RWPE2 (cell line): ENCODE results near the gene PRR7.
"Not testable (repeated sequence)": the region's sequence is repeated elsewhere in the genome, so short reads cannot be mapped to it uniquely, and the experiment has no call there.

ENCODE experiments used
- ATAC-seq: fragments of 200-7000 bp; cut with Tn5 transposase; 3 replicates; pipeline ENCODE4 v1.9.1; 2021; ENCODE audit warnings: low read depth
- DNase-seq: peaks from one replicate; pipeline ENCODE4 v3.0.0-alpha.2; 2020; ENCODE audit warnings: low spot score
- H3K27ac ChIP-seq: fragments of 450-650 bp; 2 replicates; pipeline ENCODE4 v1.5.1; 2017; ENCODE audit warnings: mild to moderate bottlenecking; ENCODE audit not compliant: poor library complexity, severe bottlenecking
- H3K27me3 ChIP-seq: fragments of 250-450 bp; sonication (Bioruptor Pico); 2 replicates; pipeline ENCODE4 v1.5.1; 2021; ENCODE audit warnings: mild to moderate bottlenecking, moderate library complexity; ENCODE audit not compliant: insufficient read depth, poor library complexity, severe bottlenecking
- H3K36me3 ChIP-seq: fragments of 250-450 bp; sonication (Bioruptor Pico); 2 replicates; pipeline ENCODE4 v1.5.1; 2020; ENCODE audit warnings: low read depth, mild to moderate bottlenecking, moderate library complexity
- H3K4me1 ChIP-seq: fragments of 250-450 bp; sonication (Bioruptor Pico); 2 replicates; pipeline ENCODE4 v1.5.1; 2021; ENCODE audit warnings: mild to moderate bottlenecking, moderate library complexity; ENCODE audit not compliant: insufficient read depth, poor library complexity, severe bottlenecking
- H3K4me3 ChIP-seq: fragments of 250-450 bp; sonication (Bioruptor Pico); 2 replicates; pipeline ENCODE4 v1.5.1; 2021; ENCODE audit warnings: mild to moderate bottlenecking, moderate library complexity; ENCODE audit not compliant: severe bottlenecking
- H3K9me3 ChIP-seq: fragments of 250-450 bp; sonication (Bioruptor Pico); 2 replicates; pipeline ENCODE4 v1.5.1; 2021; ENCODE audit warnings: mild to moderate bottlenecking, moderate library complexity; ENCODE audit not compliant: severe bottlenecking
- TF ChIP-seq, protein P1 (sequence below): fragments of 450-650 bp; IDR thresholded peaks from one replicate; pipeline ENCODE4 v1.5.1; 2017; ENCODE audit warnings: mild to moderate bottlenecking, moderate library complexity; ENCODE audit not compliant: poor library complexity, severe bottlenecking

PRR7 gene

DNA sequence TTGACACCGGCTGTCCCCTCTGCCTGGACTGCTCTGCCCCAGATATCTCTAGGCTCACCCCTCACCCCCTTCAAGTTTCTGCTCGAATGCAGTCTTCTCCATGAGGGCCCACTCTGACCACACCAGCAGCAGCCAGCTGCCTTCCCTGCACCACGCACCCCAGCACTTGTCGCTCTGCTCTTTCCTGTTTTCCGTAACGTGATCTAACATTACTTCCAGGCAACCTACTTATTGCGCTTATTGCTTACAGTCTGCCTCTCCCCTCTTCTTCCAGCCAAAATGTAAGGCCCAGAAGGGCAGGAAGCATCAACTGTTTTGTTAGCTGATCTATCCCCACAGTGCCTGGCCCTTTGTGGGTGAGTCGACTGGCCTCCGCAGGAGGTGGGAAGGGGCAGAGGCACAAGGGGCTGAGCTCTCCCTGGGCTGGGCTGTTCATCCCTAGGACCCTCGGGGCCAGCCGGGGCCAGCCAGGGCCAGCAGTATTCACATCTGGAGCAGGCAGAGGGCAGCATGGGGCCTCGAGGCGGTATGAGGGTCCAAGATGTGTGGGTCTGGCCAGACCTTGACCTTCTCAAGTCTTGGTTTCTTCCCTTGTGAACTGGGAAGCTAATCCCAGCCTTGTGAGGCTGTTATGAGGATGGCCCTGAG, 38.4 kb downstream of the PRR7 start:
- Histone ChIP-seq H3K4me1 (no peaks in the 10 kb centered on the region), H3K9me3 (no peaks in the 10 kb centered on the region), H3K27ac (no peak overlapping the region), H3K4me3 (no peak overlapping the region), H3K36me3 (peaks cover 55% of the 10 kb centered on the region), H3K27me3 (no peaks in the 10 kb centered on the region)
- ATAC-seq (peak; percentile 3), DNase-seq (no peak)
- TF ChIP-seq, protein P1, sequence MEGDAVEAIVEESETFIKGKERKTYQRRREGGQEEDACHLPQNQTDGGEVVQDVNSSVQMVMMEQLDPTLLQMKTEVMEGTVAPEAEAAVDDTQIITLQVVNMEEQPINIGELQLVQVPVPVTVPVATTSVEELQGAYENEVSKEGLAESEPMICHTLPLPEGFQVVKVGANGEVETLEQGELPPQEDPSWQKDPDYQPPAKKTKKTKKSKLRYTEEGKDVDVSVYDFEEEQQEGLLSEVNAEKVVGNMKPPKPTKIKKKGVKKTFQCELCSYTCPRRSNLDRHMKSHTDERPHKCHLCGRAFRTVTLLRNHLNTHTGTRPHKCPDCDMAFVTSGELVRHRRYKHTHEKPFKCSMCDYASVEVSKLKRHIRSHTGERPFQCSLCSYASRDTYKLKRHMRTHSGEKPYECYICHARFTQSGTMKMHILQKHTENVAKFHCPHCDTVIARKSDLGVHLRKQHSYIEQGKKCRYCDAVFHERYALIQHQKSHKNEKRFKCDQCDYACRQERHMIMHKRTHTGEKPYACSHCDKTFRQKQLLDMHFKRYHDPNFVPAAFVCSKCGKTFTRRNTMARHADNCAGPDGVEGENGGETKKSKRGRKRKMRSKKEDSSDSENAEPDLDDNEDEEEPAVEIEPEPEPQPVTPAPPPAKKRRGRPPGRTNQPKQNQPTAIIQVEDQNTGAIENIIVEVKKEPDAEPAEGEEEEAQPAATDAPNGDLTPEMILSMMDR: no peak

DNA sequence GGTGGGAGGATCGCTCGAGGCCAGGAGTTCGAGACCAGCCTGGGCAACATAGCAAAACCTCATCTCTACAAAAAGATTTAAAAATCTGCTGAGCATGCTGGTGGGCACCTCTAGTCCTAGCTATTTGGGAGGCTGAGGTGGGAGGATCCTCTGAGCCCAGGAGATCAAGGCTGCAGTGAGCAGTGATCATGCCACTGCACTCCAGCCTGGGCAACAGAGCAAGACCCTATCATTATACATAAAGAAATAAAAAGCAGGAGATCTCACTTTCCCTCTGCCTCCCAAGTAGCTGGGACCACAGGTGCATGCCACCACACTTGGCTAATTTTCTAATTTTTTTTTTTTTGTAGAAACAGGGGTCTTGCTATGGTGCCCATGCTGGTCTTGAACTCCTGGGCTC, 39.1 kb downstream of the PRR7 start:
- not testable (repeated sequence) for H3K27me3 ChIP-seq, H3K4me3 ChIP-seq, DNase-seq, H3K9me3 ChIP-seq, ATAC-seq, H3K4me1 ChIP-seq, H3K27ac ChIP-seq
- H3K36me3 ChIP-seq: peaks cover 63% of the 10 kb centered on the region

DNA sequence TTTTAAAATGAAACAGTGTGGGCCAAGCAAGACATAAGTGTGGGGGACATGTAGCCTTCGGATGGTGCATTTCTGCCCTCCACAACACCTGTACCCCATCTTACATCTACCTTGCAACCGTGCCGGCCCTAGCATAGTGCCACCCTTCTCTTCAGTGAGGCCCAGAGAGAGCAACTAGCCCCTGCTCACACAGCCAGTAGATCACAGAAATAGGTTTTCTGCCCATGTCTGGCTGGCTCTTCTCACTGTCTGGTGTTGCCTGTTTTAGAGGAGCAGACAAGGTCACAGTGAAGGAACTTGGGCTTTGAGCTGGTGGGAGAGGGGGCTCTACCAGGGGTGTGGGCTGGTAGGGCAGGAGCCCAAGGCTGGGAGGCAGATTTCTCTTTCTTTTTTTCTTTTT, 39.6 kb downstream of the PRR7 start:
- Histone ChIP-seq H3K27me3 (no peaks in the 10 kb centered on the region), H3K9me3 (no peaks in the 10 kb centered on the region), H3K36me3 (peaks cover 68% of the 10 kb centered on the region), H3K27ac (no peak overlapping the region), H3K4me3 (no peak overlapping the region), H3K4me1 (no peaks in the 10 kb centered on the region)
- no peak for ATAC-seq
- DNase-seq: no peak
- TF ChIP-seq, protein P1: no peak

DNA sequence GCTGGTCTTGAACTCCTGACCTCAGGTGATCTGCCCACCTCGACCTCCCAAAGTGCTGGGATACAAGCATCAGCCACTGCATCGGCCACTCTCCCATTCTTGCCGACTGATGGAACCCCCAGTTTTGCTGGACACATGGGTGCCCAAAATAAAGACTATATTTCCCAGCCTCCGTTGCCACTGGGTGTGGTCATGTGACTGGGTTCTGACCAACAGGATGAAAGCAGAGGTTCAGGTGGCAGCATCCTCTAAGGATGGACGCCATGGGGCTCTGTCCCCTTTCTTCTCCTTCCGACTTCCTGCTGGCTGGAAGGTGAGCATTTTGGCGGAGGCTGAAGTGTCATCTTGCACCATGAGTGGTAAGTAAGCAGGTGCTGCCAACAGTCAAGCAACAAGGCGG, 40.5 kb downstream of the PRR7 start:
- Histone ChIP-seq H3K4me3 (no peak overlapping the region), H3K36me3 (peaks cover 72% of the 10 kb centered on the region)

DNA sequence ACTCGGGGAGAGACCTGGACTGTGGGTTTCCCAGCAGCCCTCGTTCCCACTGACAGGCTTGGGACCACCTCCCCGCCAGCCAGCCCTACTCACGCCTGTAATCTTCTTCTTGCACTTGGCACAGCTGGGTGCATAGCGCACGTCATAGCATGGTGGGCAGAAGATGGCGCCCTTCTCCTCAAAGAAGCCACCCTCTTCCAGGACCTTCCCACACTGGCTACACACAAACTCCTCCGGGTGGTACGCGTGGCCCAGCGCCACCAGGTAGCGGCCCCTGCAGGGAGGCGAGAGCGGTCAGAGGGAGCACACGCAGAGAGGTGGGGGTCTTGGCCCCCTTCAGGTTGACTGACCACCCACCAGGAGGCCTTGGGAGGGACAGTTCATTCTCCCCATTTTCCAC, 41.4 kb downstream of the PRR7 start:
- Histone ChIP-seq H3K9me3 (no peaks in the 10 kb centered on the region), H3K4me3 (no peak overlapping the region), H3K36me3 (peaks cover 80% of the 10 kb centered on the region), H3K27ac (no peak overlapping the region), H3K27me3 (no peaks in the 10 kb centered on the region), H3K4me1 (no peaks in the 10 kb centered on the region)
- ATAC-seq: no peak
- TF ChIP-seq, protein P1: peak; percentile 15
- DNase-seq: no peak

More for the DNA sequence above, 40.5 kb downstream of the PRR7 start:
- no peak for DNase-seq
- ATAC-seq: no peak
- Histone ChIP-seq H3K27me3 (no peaks in the 10 kb centered on the region), H3K4me1 (no peaks in the 10 kb centered on the region), H3K27ac (no peak overlapping the region), H3K9me3 (no peaks in the 10 kb centered on the region)
- TF ChIP-seq, protein P1: no peak
